Endothelial cell of umbilical vein (primary cell): ENCODE data around the gene CGNL1.

ENCODE experiments used
- CTCF ChIP-seq, 2 donors: IDR thresholded peaks; 1 replicate in 1 of 2; 2 replicates in 1 of 2; pipeline ENCODE4 v1.5.1; 2011; ENCODE audit warnings: low read length in 2 of 2, mild to moderate bottlenecking in 2 of 2, moderate library complexity in 2 of 2, control low read depth in 1 of 2, inconsistent platforms in 1 of 2, low read depth in 1 of 2; ENCODE audit not compliant: insufficient read depth in 1 of 2; ENCODE audit errors: extremely low read depth in 1 of 2
- EZH2 ChIP-seq: IDR thresholded peaks from 2 replicates; pipeline ENCODE4 v1.6.1; 2012; ENCODE audit warnings: borderline replicate concordance, low read depth, mild to moderate bottlenecking, moderate library complexity, low read length, inconsistent platforms; ENCODE audit not compliant: severe bottlenecking
- FOS ChIP-seq: IDR thresholded peaks from 2 replicates; pipeline ENCODE4 v1.6.1; 2011; ENCODE audit warnings: mild to moderate bottlenecking, low read length, moderate library complexity, borderline replicate concordance; ENCODE audit not compliant: insufficient read depth
- JUN ChIP-seq: IDR thresholded peaks from 2 replicates; pipeline ENCODE4 v1.6.1; 2011; ENCODE audit warnings: borderline replicate concordance, low read depth; ENCODE audit not compliant: insufficient read length, insufficient read depth
- MAX ChIP-seq: IDR thresholded peaks from 2 replicates; pipeline ENCODE4 v1.6.1; 2011; ENCODE audit not compliant: insufficient read depth, insufficient read length
- POLR2A ChIP-seq: IDR thresholded peaks from 2 replicates; pipeline ENCODE4 v1.6.1; 2012; ENCODE audit warnings: low read depth, mild to moderate bottlenecking, control low read depth, low read length
- POLR2AphosphoS5 ChIP-seq: IDR thresholded peaks from 2 replicates; pipeline ENCODE4 v1.6.1; 2012; ENCODE audit warnings: low read depth, mild to moderate bottlenecking, control low read depth, low read length, moderate library complexity; ENCODE audit not compliant: insufficient read depth

GRCh38 chr15:57451555-57451954 lies 75.2 kb downstream of the CGNL1 start:
- TF ChIP-seq POLR2A: no peak
- no peak for TF ChIP-seq CTCF (IDR thresholded peaks at IDR 0.05; ENCODE audit: extremely low read depth in 1 of 2, insufficient read depth in 1 of 2, low read depth in 1 of 2, low read length in 2 of 2)
- TF ChIP-seq EZH2: no peak
- TF ChIP-seq POLR2AphosphoS5: no peak
- no peak for TF ChIP-seq FOS
- no peak for TF ChIP-seq MAX
- no peak for TF ChIP-seq JUN
